ENCODE results near the gene PPIB.

Gene PPIB

GRCh38 chr15:64149893-64150578 is 12.8 kb downstream of the PPIB start:
- no peaks in the 10 kb centered on the region for H3K9me3 ChIP-seq (ENCODE audit: insufficient read depth, low read depth, low read length)
- H3K4me3 ChIP-seq (ENCODE audit: low read length, poor library complexity, severe bottlenecking) = no peak overlapping the region
- H3K36me3 ChIP-seq (ENCODE audit: insufficient read depth, low read length) = peaks cover 6% of the 10 kb centered on the region; the same call in 1 of the 2 replicates
- H3K4me1 ChIP-seq (ENCODE audit: insufficient read depth, low read length, poor library complexity, severe bottlenecking) = peaks cover 15% of the 10 kb centered on the region
- no peaks in the 10 kb centered on the region for H3K79me2 ChIP-seq (ENCODE audit: insufficient read depth, low read length)
- H3K4me2 ChIP-seq (ENCODE audit: low read depth, low read length, poor library complexity, severe bottlenecking) = peak overlapping the region; percentile 9
- TF ChIP-seq CTCF (conservative IDR thresholded peaks at IDR 0.05; ENCODE audit: low read length) = no peak
- no peak for TF ChIP-seq EZH2phosphoT487 (IDR thresholded peaks at IDR 0.05; ENCODE audit: borderline replicate concordance)
- H2AFZ ChIP-seq (ENCODE audit: low read length) = peak overlapping the region; percentile 75
- H3K9me2 ChIP-seq (replicated peaks; ENCODE audit: low read depth, low read length) = no peaks in the 10 kb centered on the region
- no peaks in the 10 kb centered on the region for H3K27me3 ChIP-seq (ENCODE audit: insufficient read depth, low read length, poor library complexity, severe bottlenecking)
- no peaks in the 10 kb centered on the region for H4K20me1 ChIP-seq (ENCODE audit: insufficient read depth, low read length, poor library complexity, severe bottlenecking)
- H3K9ac ChIP-seq (ENCODE audit: low read depth, low read length, poor library complexity, severe bottlenecking) = peak overlapping the region; percentile 9
- peaks cover 2% of the 10 kb centered on the region; the same call in 1 of the 2 replicates for H3F3A ChIP-seq (ENCODE audit: low read depth)

GRCh38 chr15:64149424-64149823 is 13.4 kb downstream of the PPIB start:
- Histone ChIP-seq H2AFZ (ENCODE audit: low read length) (peak overlapping the region; percentile 75), H3K9ac (ENCODE audit: low read depth, low read length, poor library complexity, severe bottlenecking) (peak overlapping the region; percentile 9), H3K4me2 (ENCODE audit: low read depth, low read length, poor library complexity, severe bottlenecking) (peak overlapping the region; percentile 9), H3K36me3 (ENCODE audit: insufficient read depth, low read length) (peaks cover 8% of the 10 kb centered on the region; the same call in 1 of the 2 replicates), H3K4me3 (ENCODE audit: low read length, poor library complexity, severe bottlenecking) (no peak overlapping the region), H3K9me3 (ENCODE audit: insufficient read depth, low read depth, low read length) (no peaks in the 10 kb centered on the region), H3F3A (ENCODE audit: low read depth) (peaks cover 2% of the 10 kb centered on the region; the same call in 1 of the 2 replicates), H4K20me1 (ENCODE audit: insufficient read depth, low read length, poor library complexity, severe bottlenecking) (no peaks in the 10 kb centered on the region), H3K9me2 (replicated peaks; ENCODE audit: low read depth, low read length) (no peaks in the 10 kb centered on the region), H3K27me3 (ENCODE audit: insufficient read depth, low read length, poor library complexity, severe bottlenecking) (no peaks in the 10 kb centered on the region), H3K4me1 (ENCODE audit: insufficient read depth, low read length, poor library complexity, severe bottlenecking) (peaks cover 15% of the 10 kb centered on the region), H3K79me2 (ENCODE audit: insufficient read depth, low read length) (no peaks in the 10 kb centered on the region)
- TF ChIP-seq CTCF (conservative IDR thresholded peaks at IDR 0.05; ENCODE audit: low read length) = peak; percentile 64
- TF ChIP-seq EZH2phosphoT487 (IDR thresholded peaks at IDR 0.05; ENCODE audit: borderline replicate concordance) = no peak

GRCh38 chr15:64148581-64148980 is 14.2 kb downstream of the PPIB start:
- H3F3A ChIP-seq (ENCODE audit: low read depth) = no peaks in the 10 kb centered on the region
- H3K36me3 ChIP-seq (ENCODE audit: insufficient read depth, low read length) = peaks cover 10% of the 10 kb centered on the region; the same call in 1 of the 2 replicates
- H3K4me1 ChIP-seq (ENCODE audit: insufficient read depth, low read length, poor library complexity, severe bottlenecking) = peaks cover 15% of the 10 kb centered on the region
- H3K79me2 ChIP-seq (ENCODE audit: insufficient read depth, low read length) = no peaks in the 10 kb centered on the region
- H3K4me2 ChIP-seq (ENCODE audit: low read depth, low read length, poor library complexity, severe bottlenecking) = no peak overlapping the region
- no peak overlapping the region for H3K4me3 ChIP-seq (ENCODE audit: low read length, poor library complexity, severe bottlenecking)
- no peak overlapping the region for H3K9ac ChIP-seq (ENCODE audit: low read depth, low read length, poor library complexity, severe bottlenecking)
- H2AFZ ChIP-seq (ENCODE audit: low read length) = no peak overlapping the region
- no peaks in the 10 kb centered on the region for H3K27me3 ChIP-seq (ENCODE audit: insufficient read depth, low read length, poor library complexity, severe bottlenecking)
- no peaks in the 10 kb centered on the region for H3K9me2 ChIP-seq (replicated peaks; ENCODE audit: low read depth, low read length)
- TF ChIP-seq EZH2phosphoT487 (IDR thresholded peaks at IDR 0.05; ENCODE audit: borderline replicate concordance) (no peak), CTCF (conservative IDR thresholded peaks at IDR 0.05; ENCODE audit: low read length) (no peak)
- H4K20me1 ChIP-seq (ENCODE audit: insufficient read depth, low read length, poor library complexity, severe bottlenecking) = no peaks in the 10 kb centered on the region
- H3K9me3 ChIP-seq (ENCODE audit: insufficient read depth, low read depth, low read length) = no peaks in the 10 kb centered on the region

Measured in Loucy (cell line).